ENCODE results near the gene CPE.

DNA sequence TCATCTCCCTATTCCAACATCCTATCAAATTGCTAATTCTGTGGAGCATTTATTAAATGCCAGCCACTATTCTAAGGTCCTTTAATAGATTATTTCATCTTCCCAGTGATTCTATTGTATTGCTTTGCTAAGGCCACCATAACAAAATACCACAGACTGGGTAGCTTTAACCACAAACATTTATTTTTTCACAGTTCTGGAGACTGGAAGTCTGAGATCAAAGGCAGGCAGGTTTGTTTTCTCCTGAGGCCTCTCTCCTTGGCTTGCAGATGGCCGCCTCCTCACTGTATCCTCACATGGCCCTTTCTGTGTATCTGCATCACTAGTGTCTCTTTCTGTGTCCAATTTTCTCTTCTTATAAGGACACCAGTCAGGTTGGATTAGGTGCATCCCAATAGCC, 64.5 kb downstream of the CPE start:
- TF ChIP-seq GATA2 (IDR thresholded peaks at IDR 0.05; ENCODE audit: low read depth, low read length) = no peak
- no peak for TF ChIP-seq GATA3 (IDR thresholded peaks at IDR 0.05; ENCODE audit: low read depth, low read length)
